Heart left ventricle (tissue), 16 donors: ENCODE data around the gene SLC25A33. TPM values are rescaled to one million over a fixed set of nuclear protein-coding genes. Genes with fewer than 3 reads are reported as not detected.

ENCODE experiments used
- ATAC-seq, 4 donors: fragments of 200-7000 bp; cut with Tn5 transposase; one replicate each; pipeline ENCODE4 v1.9.1; 2020 to 2022; ENCODE audit warnings: moderate library complexity in 4 of 4, mild to moderate bottlenecking in 3 of 4, moderate number of reproducible peaks in 1 of 4
- DNase-seq, 5 donors: peaks; one replicate each; pipeline ENCODE4 v3.0.0-alpha.2; 2020
- H3K27ac ChIP-seq, 12 donors: fragments of 200-600 bp; sonication (generic) in 4 of 12; one replicate each; pipeline versions ENCODE4 v1.5.0 to v1.8.0; 2016 to 2022; ENCODE audit warnings: mild to moderate bottlenecking in 2 of 12
- H3K27me3 ChIP-seq, 9 donors: fragments of 200-600 bp; sonication (generic) in 2 of 9; one replicate each; pipeline versions ENCODE4 v1.5.1 to v1.8.0; 2016 to 2022; ENCODE audit warnings: mild to moderate bottlenecking in 3 of 9
- H3K36me3 ChIP-seq, 9 donors: fragments of 200-600 bp; sonication (generic) in 2 of 9; one replicate each; pipeline versions ENCODE4 v1.5.0 to v1.8.0; 2018 to 2022; ENCODE audit warnings: mild to moderate bottlenecking in 2 of 9
- H3K4me1 ChIP-seq, 12 donors: fragments of 200-600 bp; sonication (generic) in 4 of 12; one replicate each; pipeline versions ENCODE4 v1.5.0 to v1.8.0; 2016 to 2022; ENCODE audit warnings: mild to moderate bottlenecking in 3 of 12
- H3K4me3 ChIP-seq, 12 donors: fragments of 200-600 bp; sonication (generic) in 4 of 12; one replicate each; pipeline versions ENCODE4 v1.5.0 to v1.8.0; 2017 to 2022; ENCODE audit warnings: mild to moderate bottlenecking in 9 of 12, moderate library complexity in 4 of 12
- H3K9me3 ChIP-seq, 12 donors: fragments of 200-600 bp; sonication (generic) in 4 of 12; one replicate each; pipeline versions ENCODE4 v1.5.0 to v1.8.0; 2016 to 2022; ENCODE audit warnings: mild to moderate bottlenecking in 1 of 12
- POLR2A ChIP-seq, 2 donors: fragments of 450-650 bp; IDR thresholded peaks; one replicate each; pipeline ENCODE4 v1.6.1; 2017; ENCODE audit warnings: antibody characterized with exemption in 2 of 2, mild to moderate bottlenecking in 2 of 2, moderate library complexity in 2 of 2
- WGBS, 4 donors: extraction: QIAGEN DNeasy Blood & Tissue Kit in 2 of 4; methylation state at CpG; one replicate each; pipeline versions ENCODE4 v1.1.5 to v1.1.7; 2013 to 2018; 5-methylcytosine and 5-hydroxymethylcytosine counted together
- intact Hi-C, 10 donors: fragments of 100-400 bp; cut with DNase I; formaldehyde crosslinking; loops; one replicate each; pipeline versions ENCODE4 v1.11.1 to v1.14.2; 2022
- polyA plus RNA-seq, 2 donors: library from polyadenylated mRNA; stranded (reverse); fragments of 200-250 nt; gene quantifications; one replicate each; pipeline ENCODE4 v1.2.3, GENCODE V29; 2013
- total RNA-seq, 9 donors: library from RNA; depleted of rRNA in 2 of 9; stranded (reverse); fragments of >200 nt in 2 of 9; fragmentation: NEBNext Ultra II Directional in 3 of 9; extraction: Animal tissue kit (Norgen Biotek cat#: 25700) in 3 of 9; gene quantifications; one replicate each; pipeline versions ENCODE4 v1.1.0 to v1.2.4, GENCODE V29; 2016 to 2023
- TF ChIP-seq, protein P1 (sequence below), 12 donors: fragments of 200-600 bp; sonication (generic) in 4 of 12; IDR thresholded peaks; one replicate each; pipeline versions ENCODE4 v1.5.0 to v1.8.0; 2018 to 2022; ENCODE audit warnings: antibody characterized with exemption in 12 of 12, mild to moderate bottlenecking in 5 of 12
- donor health status: ischemic (EF 13 %, LVEDD 7.1; RV severe dilation, severe dysfunction).
- donor health status: healthy with polysubstance abuse.
- donor health status: DM: no; HTN: yes; CAD: no.
- donor health status: DM: no; HTN: no; CAD: no.
- donor health status: ischemic (EF 25% LVEDD 6.9; RV normal size, moderate dysfunction).
- donor health status: ischemic (EF 25% LVEDD 5.7; RV mildly dilated, moderate dysfunction).
- donor health status: healthy.
- donor health status: DM: yes; HTN: yes; CAD: no.
- donor health status: ischemic (EF 35%, LVEDD 5.7; RV mildly dilated, moderate dysfunction).
- donor health status: nonischemic (EF 11% LVEDD 7.7; RV severe dilation, severe dysfunction).
- donor health status: DM: yes; HTN: yes; CAD: no.
- donor health status: PGD.
- donor health status: ischemic (EF 29% LVEDD 5.4; RV normal size, mild dysfunction).
- donor health status: nonischemic (EF 23%, LVEDD 6.1; RV moderate dilation, normal function).

The SLC25A33 gene
- total and polyA plus RNA-seq, 11 donors: 2.8 to 9.7 (median 4.5) TPM

DNA sequence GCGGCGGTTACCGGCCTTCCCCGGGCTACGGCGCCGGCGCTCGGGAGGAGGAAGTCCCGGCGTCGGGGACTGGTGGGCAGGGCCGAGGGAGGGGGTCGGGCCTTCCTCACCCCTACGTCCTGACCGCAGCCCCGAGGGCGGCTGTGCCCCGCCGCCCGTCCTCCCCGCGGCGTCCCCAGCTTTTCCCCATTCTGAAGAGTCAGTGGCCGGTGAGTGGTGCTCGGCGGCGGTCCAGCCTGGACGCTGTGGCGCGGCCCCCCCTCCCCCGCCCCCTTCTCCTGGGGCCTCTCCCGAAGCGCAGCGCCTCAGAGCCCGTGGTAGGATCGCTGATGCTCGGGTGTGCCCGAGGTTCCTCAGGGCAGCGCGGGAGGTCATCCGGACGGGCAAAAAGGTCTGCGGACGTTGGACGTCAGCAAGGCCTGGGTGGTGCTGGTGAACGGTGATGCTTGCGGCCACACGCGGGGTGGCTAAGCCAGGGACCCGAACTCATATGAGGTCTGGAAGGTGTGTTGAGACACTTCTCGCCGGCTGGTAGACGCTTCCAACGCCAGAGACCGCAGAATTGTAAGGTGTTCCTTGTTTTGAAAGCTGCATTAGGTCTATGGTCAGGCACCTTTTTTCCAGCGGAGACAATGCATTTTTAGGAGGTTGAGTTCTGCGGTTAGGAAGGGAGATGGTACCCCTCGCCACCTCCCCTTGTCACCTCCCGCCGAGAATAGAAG, 725 bp downstream of the SLC25A33 start:
- intact Hi-C loops: loop anchor here in 2 of 10 donors (2.0 to 5.0 kb wide), 2 partner anchors 37 to 49 kb away; partner anchors contain the start of gene TMEM201 (in 1 of the 2)
- H3K4me1 ChIP-seq: peaks cover 0 to 37% (median 22%) of the 10 kb centered on the region in 12 donors
- DNase-seq (peak; percentile 36 to 79 (median 54)), ATAC-seq (peak in 3 of 4 donors; percentile 13 to 63 (median 56))
- peak overlapping the region; percentile 70 to 94 (median 80) for H3K4me3 ChIP-seq
- 9 to 15% (median 13%) methylated on average over 27 to 61 of the region's 61 CpGs for WGBS, 4 donors
- no peaks in the 10 kb centered on the region for H3K27me3 ChIP-seq
- TF ChIP-seq POLR2A (IDR thresholded peaks at IDR 0.05): no peak
- TF ChIP-seq, protein P1, sequence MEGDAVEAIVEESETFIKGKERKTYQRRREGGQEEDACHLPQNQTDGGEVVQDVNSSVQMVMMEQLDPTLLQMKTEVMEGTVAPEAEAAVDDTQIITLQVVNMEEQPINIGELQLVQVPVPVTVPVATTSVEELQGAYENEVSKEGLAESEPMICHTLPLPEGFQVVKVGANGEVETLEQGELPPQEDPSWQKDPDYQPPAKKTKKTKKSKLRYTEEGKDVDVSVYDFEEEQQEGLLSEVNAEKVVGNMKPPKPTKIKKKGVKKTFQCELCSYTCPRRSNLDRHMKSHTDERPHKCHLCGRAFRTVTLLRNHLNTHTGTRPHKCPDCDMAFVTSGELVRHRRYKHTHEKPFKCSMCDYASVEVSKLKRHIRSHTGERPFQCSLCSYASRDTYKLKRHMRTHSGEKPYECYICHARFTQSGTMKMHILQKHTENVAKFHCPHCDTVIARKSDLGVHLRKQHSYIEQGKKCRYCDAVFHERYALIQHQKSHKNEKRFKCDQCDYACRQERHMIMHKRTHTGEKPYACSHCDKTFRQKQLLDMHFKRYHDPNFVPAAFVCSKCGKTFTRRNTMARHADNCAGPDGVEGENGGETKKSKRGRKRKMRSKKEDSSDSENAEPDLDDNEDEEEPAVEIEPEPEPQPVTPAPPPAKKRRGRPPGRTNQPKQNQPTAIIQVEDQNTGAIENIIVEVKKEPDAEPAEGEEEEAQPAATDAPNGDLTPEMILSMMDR (IDR thresholded peaks at IDR 0.05): no peak
- peak overlapping the region; percentile 43 to 95 (median 86) for H3K27ac ChIP-seq
- no peaks in the 10 kb centered on the region for H3K9me3 ChIP-seq
- H3K36me3 ChIP-seq: no peaks in the 10 kb centered on the region

DNA sequence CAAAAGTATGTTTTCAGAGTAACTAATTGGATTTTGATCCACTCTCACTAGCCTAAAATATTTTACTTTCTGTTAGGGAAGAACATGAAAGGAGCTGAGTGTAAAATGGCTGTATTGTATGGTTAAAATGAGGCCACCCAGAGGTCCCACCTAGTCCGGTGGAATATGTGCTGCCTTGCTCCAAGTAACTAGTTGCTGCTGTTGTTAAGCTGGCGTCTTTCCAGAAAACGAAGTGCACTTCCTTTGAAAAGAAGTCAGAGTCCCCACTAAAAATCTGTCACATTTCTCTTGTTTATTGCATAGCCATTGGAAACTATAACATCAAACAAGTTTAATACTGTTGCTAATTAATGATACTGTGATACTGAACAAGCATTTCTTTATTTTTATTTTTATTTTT, 3.2 kb downstream of the SLC25A33 start:
- no peak for ATAC-seq
- 3 to 13% (median 6%) methylated on average over 3 of the region's 3 CpGs for WGBS, 4 donors

DNA sequence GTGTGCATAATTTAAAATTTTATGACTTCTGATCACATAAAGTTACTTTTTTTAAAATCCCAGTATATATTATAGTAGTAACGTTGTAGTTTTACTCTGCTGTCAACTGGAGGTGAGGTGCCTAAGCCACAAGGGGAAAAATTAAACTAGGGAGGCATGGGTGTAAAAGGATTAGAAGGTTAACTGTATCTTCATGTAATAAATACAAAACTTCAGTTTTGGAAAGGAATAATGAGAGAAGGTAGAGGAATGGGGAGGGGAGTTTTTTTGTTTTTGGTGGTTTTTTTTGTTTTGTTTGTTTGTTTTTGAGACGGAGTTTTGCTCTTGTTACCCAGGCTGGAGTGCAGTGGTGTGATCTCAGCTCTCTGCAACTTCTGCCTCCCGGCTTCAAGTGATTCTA, 5.7 kb downstream of the SLC25A33 start:
- DNase-seq: no peak
- no peak overlapping the region for H3K4me3 ChIP-seq
- ATAC-seq: no peak
- peaks cover 0 to 42% (median 27%) of the 10 kb centered on the region in 12 donors for H3K4me1 ChIP-seq
- H3K36me3 ChIP-seq: no peaks in the 10 kb centered on the region
- TF ChIP-seq, protein P1 (IDR thresholded peaks at IDR 0.05): no peak
- TF ChIP-seq POLR2A (IDR thresholded peaks at IDR 0.05): no peak
- no peaks in the 10 kb centered on the region for H3K27me3 ChIP-seq
- 81 to 90% (median 86%) methylated on average over 3 of the region's 3 CpGs for WGBS, 4 donors
- intact Hi-C loops: loop anchor here in 1 of 10 donors (5.0 kb wide), 1 partner anchor 32 kb away; no protein-coding TSS in a partner anchor
- no peaks in the 10 kb centered on the region for H3K9me3 ChIP-seq
- H3K27ac ChIP-seq: no peak overlapping the region

More for the DNA sequence above, 3.2 kb downstream of the SLC25A33 start:
- H3K4me1 ChIP-seq: peaks cover 0 to 37% (median 22%) of the 10 kb centered on the region in 12 donors
- intact Hi-C loops: loop anchor here in 1 of 10 donors (5.0 kb wide), 1 partner anchor 35 kb away; no protein-coding TSS in a partner anchor
- peak overlapping the region in 10 of 12 donors; percentile 2 to 70 (median 38) for H3K27ac ChIP-seq
- TF ChIP-seq, protein P1 (IDR thresholded peaks at IDR 0.05): no peak
- no peak for TF ChIP-seq POLR2A (IDR thresholded peaks at IDR 0.05)
- H3K27me3 ChIP-seq: no peaks in the 10 kb centered on the region
- no peaks in the 10 kb centered on the region for H3K36me3 ChIP-seq
- peak overlapping the region in 4 of 12 donors; percentile 9 to 23 (median 19) for H3K4me3 ChIP-seq
- no peaks in the 10 kb centered on the region for H3K9me3 ChIP-seq
- DNase-seq: peak in 2 of 5 donors; percentile 34 to 58

DNA sequence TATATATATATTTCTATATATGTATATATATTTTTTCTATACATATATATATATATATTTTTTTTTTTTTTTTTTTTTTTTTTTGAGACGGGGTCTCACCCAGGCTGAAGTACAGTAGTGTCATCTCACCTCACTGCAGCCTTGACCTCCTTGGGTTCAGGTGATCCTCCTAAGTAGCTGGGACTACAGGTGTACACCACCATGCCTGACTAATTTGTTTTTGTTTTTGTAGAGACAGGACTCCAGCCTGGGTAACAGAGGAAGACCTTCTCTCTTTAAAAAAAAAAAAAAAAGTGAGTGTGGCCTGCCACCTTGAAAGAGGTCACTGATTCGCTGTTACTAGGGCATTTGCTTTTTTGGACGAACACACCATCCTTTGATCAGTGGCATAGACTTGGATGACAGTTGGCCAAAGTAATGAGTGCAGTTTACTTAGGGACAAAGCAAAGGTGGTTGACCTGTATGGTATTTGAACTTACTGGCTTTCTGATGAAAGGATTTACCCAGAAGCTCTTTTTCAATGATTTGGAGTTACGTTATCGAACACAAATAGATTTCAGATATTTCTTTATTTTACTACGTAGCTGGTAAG, 10.8 kb downstream of the SLC25A33 start:
- intact Hi-C loops: no loop called here
- no peaks in the 10 kb centered on the region for H3K9me3 ChIP-seq
- peaks cover 0 to 14% (median 8%) of the 10 kb centered on the region in 9 donors for H3K36me3 ChIP-seq
- H3K4me1 ChIP-seq: peaks cover 0 to 39% (median 3%) of the 10 kb centered on the region in 12 donors
- TF ChIP-seq, protein P1 (IDR thresholded peaks at IDR 0.05): no peak
- TF ChIP-seq POLR2A (IDR thresholded peaks at IDR 0.05): no peak
- H3K27ac ChIP-seq: peak overlapping the region in 6 of 12 donors; percentile 11 to 83 (median 22)
- H3K4me3 ChIP-seq: no peak overlapping the region
- peak in 1 of 4 donors; percentile 59 for ATAC-seq
- no peak for DNase-seq
- 83 to 87% (median 85%) methylated on average over 6 of the region's 6 CpGs for WGBS, 4 donors
- H3K27me3 ChIP-seq: no peaks in the 10 kb centered on the region
